Testis (tissue), 3 donors: ENCODE data around the gene CCDC73. TPM values are rescaled to one million over a fixed set of nuclear protein-coding genes. Genes with fewer than 3 reads are reported as not detected.

Experiments
- DNase-seq: peaks from one replicate; pipeline ENCODE4 v3.0.0-alpha.2; 2019
- H3K27ac ChIP-seq, 2 donors: fragments of 200-600 bp; sonication (generic); one replicate each; pipeline ENCODE4 v1.5.1; 2019
- H3K27me3 ChIP-seq: fragments of 200-600 bp; sonication (generic); one replicate; pipeline ENCODE4 v1.5.1; 2019
- H3K36me3 ChIP-seq: fragments of 200-600 bp; sonication (generic); one replicate; pipeline ENCODE4 v1.5.1; 2017; ENCODE audit warnings: low read depth; ENCODE audit errors: missing control alignments
- H3K4me1 ChIP-seq: fragments of 200-600 bp; sonication (generic); one replicate; pipeline ENCODE4 v1.5.1; 2019
- H3K4me3 ChIP-seq, 2 donors: fragments of 200-600 bp; sonication (generic); one replicate each; pipeline ENCODE4 v1.5.1; 2017 to 2019
- H3K9me3 ChIP-seq: fragments of 200-600 bp; sonication (generic); one replicate; pipeline ENCODE4 v1.5.1; 2017
- CTCF ChIP-seq, 3 experiments: fragments of 450-650 bp in 2 of 3; fragments of 200-600 bp in 1 of 3; sonication (generic) in 1 of 3; IDR thresholded peaks; one replicate each; pipeline ENCODE4 v1.5.1; 2016 to 2019; ENCODE audit warnings: antibody characterized with exemption in 3 of 3, mild to moderate bottlenecking in 2 of 3, moderate library complexity in 1 of 3
- POLR2A ChIP-seq: fragments of 450-650 bp; IDR thresholded peaks from one replicate; pipeline ENCODE4 v1.6.1; 2017; ENCODE audit warnings: antibody characterized with exemption, mild to moderate bottlenecking, moderate library complexity
- WGBS, 2 donors: methylation state at CpG; one replicate each; pipeline ENCODE4 v1.1.5; 2018; 5-methylcytosine and 5-hydroxymethylcytosine counted together
- intact Hi-C: fragments of 100-400 bp; cut with DNase I; formaldehyde crosslinking; loops from one replicate; pipeline ENCODE4 v1.15.1; 2023; ENCODE audit warnings: low total_unique reads
- polyA plus RNA-seq: library from polyadenylated mRNA; stranded (reverse); fragments of 350-450 nt; fragmentation: Illumina TruSeq; extraction: RNeasy Lipid Tissue Mini Kit (QIAGEN cat#74804); gene quantifications from one replicate; pipeline ENCODE4 v1.2.3, GENCODE V29; 2014; ENCODE audit warnings: low read depth, low replicate concordance; ENCODE audit not compliant: insufficient read depth
- total RNA-seq, 2 donors: library from RNA; depleted of rRNA; stranded (reverse); fragments of >200 nt; gene quantifications; one replicate each; pipeline ENCODE4 v1.2.3, GENCODE V29; 2016

CCDC73 gene
- total and polyA plus RNA-seq, 3 donors from 2014 or later, result 1.0 to 14.3 (median 6.6) TPM

DNA sequence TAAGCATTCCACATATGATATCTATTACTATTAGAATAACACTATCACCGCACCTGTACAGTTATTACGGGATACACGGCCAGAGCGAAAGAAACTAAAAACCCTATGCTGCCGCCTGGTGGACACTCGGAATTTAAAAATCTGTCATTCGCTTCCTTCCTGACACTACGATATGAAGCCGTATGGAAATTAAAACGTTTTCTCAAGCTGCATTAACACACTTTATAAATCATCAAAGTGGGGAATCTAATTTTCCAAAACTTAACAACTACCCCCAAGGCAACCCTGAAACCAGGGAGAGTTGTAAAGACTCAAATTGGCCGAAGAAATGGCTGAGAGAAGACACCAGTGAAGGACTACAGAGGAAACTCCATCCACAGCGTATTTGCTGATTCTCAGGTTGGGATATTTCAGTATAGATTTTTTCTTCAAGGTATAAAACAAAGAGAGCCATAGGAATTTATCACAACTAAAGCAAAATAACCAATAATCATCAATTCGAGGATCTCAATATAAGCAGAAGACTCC, 1.4 kb downstream of the CCDC73 start:
- no peaks in the 10 kb centered on the region for H3K36me3 ChIP-seq
- no peaks in the 10 kb centered on the region for H3K9me3 ChIP-seq
- H3K27ac ChIP-seq, result no peak overlapping the region
- TF ChIP-seq POLR2A, result no peak
- peak; percentile 72 to 77 (median 74) for TF ChIP-seq CTCF (IDR thresholded peaks at IDR 0.05)
- H3K27me3 ChIP-seq, result no peaks in the 10 kb centered on the region
- peak; percentile 77 for DNase-seq
- WGBS, 2 donors, result 10 to 14% methylated on average over 13 of the region's 13 CpGs
- H3K4me1 ChIP-seq, result no peaks in the 10 kb centered on the region
- intact Hi-C loops, result loop anchor here (10.0 kb wide), 1 partner anchor 468 kb away; no protein-coding TSS in a partner anchor
- H3K4me3 ChIP-seq, result no peak overlapping the region

DNA sequence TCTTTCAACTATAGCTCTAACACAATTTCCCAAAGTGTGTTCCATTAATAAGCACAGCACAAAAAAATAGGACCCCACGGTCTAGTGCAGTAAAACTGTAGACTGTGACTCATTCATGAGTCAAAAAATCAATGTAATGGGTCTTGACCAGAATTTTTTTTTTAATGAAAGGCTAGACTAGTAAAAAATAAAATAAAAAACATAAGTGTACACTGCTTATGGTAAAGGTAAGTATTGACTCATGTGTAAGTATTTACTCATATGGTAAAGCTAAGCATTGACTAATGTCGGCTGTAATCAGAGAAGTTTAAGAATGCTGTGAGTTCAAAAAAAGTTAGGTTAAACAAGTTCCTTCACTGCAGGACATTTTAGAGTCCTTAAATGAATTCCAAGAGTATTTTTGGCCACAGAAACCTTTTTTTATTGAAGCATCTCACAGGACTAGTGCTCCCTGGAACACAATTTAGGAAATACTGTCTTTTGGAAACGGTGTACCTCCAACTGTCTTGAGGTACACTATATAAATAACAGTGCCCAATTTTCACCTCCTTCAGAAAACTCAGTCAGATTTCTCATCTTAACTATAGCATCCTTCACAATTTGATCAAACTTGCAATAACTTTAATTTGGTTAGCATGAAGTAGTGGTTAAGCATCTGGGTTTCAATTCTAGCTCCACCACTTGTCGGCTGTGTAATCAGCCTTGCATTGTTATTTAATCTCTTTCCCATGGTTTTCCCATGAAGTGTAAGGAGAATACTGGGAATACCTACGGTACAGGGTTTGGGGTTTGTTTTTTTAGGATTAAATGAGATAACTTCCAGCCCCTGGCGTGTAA, 2.1 kb downstream of the CCDC73 start:
- no peak overlapping the region for H3K4me3 ChIP-seq
- no peaks in the 10 kb centered on the region for H3K36me3 ChIP-seq
- intact Hi-C loops, result loop anchor here (10.0 kb wide), 1 partner anchor 468 kb away; no protein-coding TSS in a partner anchor
- WGBS, 2 donors, result 31 to 36% methylated on average over 6 of the region's 6 CpGs
- DNase-seq, result no peak
- TF ChIP-seq CTCF (IDR thresholded peaks at IDR 0.05), result no peak
- TF ChIP-seq POLR2A, result no peak
- no peaks in the 10 kb centered on the region for H3K9me3 ChIP-seq
- H3K27ac ChIP-seq, result no peak overlapping the region
- H3K4me1 ChIP-seq, result no peaks in the 10 kb centered on the region
- H3K27me3 ChIP-seq, result no peaks in the 10 kb centered on the region

DNA sequence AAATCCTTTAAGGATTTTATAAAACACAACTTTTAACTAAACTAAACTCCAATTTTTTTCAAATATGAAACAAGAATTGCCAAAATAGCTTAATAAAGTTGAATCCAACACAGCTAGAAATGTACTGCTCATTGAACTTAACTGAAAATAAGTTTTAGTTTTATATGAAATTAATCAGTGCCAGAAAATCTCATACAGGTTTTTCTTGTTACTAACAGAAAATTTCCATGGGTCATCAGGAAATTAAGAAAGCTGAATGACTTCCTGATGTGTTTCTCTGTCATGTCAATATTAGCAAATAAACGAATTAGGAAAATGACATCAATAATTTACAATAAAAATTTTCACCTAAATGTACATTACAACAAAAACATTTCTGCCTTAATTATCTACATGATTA, 3.5 kb downstream of the CCDC73 start:
- TF ChIP-seq POLR2A, result no peak
- TF ChIP-seq CTCF (IDR thresholded peaks at IDR 0.05), result no peak
- intact Hi-C loops, result loop anchor here (10.0 kb wide), 1 partner anchor 466 kb away; no protein-coding TSS in a partner anchor
- 73 to 77% methylated on average over 1 of the region's 1 CpG for WGBS, 2 donors
- no peak for DNase-seq
- H3K4me1 ChIP-seq, result no peaks in the 10 kb centered on the region
- H3K27ac ChIP-seq, result no peak overlapping the region
- no peak overlapping the region for H3K4me3 ChIP-seq
- H3K36me3 ChIP-seq, result no peaks in the 10 kb centered on the region
- H3K27me3 ChIP-seq, result no peaks in the 10 kb centered on the region
- no peaks in the 10 kb centered on the region for H3K9me3 ChIP-seq

- H3K27me3 ChIP-seq, result no peaks in the 10 kb centered on the region
- no peak for DNase-seq
- intact Hi-C loops, result no loop called here
- H3K4me3 ChIP-seq, result no peak overlapping the region
- no peaks in the 10 kb centered on the region for H3K9me3 ChIP-seq
- no peaks in the 10 kb centered on the region for H3K36me3 ChIP-seq
- no peaks in the 10 kb centered on the region for H3K4me1 ChIP-seq
- H3K27ac ChIP-seq, result no peak overlapping the region
- TF ChIP-seq POLR2A, result no peak
- TF ChIP-seq CTCF (IDR thresholded peaks at IDR 0.05), result no peak
Observed at GRCh38 chr11:32786811-32787210, 7.7 kb downstream of the CCDC73 start.
